GM19467 (cell line): ENCODE measurements around the gene PYGL.
A peak's percentile ranks its signal among the peaks of the same experiment; 100 is the strongest.
"Not testable (repeated sequence)": the region's sequence is repeated elsewhere in the genome, so short reads cannot be mapped to it uniquely, and the experiment has no call there.

Experiments used
- ATAC-seq: cut with Tn5 transposase; IDR thresholded peaks from one replicate; pipeline ENCODE4 v1.9.1; 2021; ENCODE audit warnings: mild to moderate bottlenecking, moderate library complexity; ENCODE audit not compliant: unreplicated experiment

PYGL gene

DNA sequence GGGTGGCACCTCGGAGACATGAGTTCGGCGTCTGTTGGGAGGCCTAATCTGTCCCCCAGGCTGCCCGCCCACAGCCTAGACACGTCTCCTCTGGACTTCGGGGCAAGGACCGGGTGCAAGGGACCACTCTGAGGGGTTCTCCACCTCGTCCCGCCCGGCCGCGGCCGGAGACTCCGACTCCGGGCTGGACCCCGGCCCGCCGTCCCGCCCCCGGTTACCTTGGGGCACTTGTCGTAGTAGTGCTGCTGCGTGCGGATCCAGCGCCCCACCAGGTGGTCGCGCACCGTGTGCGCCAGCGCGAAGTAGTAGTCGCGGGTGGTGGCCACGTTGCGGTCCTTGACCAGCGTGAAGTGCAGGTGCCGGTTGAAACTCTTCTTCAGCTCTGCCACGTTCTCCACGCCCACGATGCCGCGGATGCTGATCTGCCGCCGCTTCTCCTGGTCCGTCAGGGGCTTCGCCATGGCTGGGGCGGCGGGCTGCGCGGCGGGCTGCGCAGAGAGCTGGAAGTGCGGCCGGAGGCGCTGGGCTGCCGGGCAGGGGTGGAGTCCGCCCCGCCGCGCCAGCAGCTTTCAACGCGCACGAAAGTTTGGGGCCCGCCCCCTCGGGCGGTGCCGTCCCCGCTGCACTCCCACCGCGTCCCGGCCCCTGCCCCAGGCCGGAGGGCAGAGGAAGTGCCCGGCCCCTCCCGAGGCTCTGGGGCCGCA lies at the start of gene PYGL:
TSS of gene PYGL (minus strand) at position 541 of the 704 bp plus-strand sequence. CDS start at position 461, 80 bp downstream.
- peak; percentile 50 for ATAC-seq

DNA sequence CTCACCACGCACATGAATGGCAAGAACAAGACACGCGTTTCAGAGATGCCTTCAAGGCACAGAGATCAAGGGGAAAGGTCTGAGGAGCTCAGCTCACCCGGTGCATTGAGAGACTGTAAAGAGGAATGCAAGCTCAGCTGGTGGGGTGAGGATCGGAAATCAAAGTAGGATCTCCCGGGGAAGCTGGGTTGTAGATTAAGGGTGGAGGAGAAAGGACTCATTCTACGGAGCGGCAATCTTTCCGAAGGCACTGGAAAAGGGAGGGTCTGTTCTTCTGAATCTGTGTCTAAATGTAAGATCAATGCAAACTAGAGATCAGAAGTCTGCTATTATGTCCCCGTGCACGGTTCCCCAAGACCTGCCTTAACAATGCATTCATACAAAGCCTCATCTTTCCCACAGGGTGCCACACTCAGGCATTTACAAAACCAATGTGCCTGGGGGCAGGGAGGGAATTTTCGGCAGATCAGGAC lies 41.6 kb upstream of the PYGL start:
- ATAC-seq, result no peak

DNA sequence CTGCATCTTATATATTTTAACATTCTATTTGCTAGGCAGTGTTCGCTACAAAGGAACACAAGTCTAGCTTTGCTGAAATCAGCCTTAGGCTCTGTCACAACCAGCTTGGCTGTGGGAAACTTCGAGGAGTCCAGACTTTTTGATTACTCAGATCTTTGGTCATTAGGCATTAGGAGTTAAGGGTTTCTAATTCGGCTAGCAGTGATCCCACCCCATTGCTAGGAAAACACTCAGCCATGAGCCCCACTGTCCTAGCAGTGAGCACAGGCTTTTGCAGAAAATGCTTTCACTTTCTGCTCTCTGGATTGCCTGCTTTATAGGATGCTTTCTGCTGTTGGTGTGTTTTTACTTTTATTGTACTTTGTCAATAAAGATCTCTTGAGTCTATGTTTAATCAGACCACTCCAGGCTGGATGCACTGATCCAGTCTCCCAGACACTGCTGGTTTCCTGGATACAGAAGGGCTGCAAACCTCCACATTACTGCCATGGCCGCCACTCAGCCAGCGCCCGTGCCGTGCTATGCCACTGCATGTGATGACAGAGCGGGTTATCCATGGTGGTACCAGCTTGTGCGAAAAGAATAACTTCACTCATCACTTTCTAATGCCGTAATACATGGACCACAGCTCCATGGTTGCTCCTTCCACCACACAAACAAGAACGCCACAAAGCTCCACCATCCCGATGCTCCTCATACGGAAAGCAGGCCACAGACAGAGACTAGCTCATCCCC lies 41.0 kb upstream of the PYGL start:
- ATAC-seq, result no peak

DNA sequence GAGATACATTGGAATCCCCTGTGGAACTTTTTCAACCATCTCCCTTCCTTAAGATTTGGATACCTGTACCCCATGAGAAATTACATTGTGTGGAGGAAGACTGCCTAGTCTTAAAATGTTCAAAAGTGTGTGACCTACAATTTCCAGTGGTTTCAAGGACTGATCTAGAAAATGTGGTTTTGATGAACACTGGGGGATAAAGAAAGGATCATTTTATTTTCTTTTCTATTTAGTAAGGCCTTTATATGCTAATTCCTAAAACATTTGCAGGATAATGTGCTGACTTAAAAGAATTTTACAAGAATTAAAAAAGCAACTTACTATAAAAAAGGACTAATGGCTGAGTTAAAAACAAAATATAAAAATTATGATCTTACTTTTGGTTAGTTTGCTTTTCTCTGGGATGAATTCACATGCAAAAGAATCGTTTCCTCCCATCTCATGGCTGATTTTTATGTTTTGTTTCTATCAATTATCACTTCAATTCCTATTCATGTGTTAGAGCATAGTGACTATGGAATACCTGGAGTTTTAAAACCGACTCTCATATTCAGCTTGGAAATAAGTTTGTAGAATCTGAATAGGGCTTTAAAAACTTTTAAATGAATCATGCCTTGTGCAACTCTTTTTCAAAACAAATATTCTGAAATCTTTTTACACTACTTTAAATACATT lies 39.9 kb upstream of the PYGL start:
- ATAC-seq, result no peak

DNA sequence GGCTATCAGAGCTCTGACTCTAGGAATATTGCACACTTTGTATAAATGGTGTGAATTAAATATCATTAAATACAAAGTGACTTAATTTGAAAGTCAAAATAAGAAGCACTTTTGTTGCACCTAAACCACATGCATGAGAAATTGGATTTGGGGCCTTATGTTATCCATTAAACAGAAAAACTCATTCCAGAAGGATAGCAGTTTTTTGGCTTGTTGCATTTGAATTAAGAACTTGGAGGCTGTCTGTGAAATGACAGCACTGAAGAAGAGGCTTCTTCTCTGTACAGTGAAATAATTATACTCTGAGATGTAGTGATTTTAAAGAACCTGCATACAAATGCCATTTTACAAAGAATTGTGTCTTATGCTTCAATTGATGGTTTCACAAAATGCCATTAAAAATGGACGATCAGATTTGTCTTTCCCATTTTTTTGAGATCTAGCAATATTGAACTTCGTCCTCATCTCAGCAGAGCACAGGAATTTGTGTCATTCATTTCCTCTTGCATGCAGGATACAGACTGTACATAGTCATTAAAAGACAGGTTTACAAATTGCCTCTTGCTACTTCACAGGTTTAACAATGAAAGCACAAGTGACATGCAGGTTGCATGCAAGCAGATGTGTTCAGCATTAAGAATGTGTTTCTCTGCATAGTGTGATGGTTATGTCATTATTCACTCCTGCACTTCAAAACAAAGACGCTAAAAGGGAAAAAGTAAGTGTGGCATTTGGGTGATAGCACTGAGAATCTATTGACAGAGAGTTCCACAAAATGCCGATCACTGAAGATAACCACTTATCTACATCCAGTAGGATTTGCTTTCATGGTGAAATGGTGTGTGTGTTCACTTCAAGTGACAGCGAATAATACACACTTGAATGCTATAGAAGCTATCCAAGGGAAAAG lies 35.9 kb upstream of the PYGL start:
- no peak for ATAC-seq

DNA sequence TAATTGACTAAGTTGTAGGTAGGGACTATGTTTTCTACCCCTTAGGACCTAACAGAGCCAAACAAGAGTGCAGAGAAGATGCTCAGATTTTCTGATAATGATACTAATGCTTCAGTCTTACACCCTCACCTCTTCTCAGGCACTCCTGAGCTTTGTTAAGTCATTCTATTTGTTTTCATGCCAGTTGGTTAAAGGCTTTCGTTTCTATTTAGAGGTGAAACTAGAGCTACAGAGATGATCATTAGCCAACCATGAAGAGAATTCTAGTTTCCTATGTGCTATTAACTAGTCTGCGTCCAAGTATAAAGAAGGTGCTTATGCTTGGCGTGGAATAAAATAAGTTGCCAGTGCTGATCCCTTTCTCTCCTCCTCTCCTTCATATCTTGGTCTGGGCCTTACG lies 34.6 kb upstream of the PYGL start:
- peak; percentile 79 for ATAC-seq

DNA sequence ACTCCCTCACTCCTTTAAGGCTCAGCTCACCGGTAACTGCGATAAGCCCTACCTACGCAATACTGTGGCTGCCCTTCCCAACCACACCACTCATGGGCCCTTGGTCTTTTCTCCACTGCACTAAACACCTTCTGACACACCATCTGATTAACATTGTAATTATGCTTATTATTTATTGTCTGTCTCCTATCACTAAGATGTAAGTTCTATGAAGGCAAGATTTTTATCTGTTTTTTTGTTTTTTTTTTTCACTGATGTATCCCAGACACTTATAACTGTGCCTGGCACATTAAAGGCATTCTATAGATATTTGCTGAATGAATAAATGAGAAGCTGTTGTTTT lies 34.2 kb upstream of the PYGL start:
- ATAC-seq, result no peak

DNA sequence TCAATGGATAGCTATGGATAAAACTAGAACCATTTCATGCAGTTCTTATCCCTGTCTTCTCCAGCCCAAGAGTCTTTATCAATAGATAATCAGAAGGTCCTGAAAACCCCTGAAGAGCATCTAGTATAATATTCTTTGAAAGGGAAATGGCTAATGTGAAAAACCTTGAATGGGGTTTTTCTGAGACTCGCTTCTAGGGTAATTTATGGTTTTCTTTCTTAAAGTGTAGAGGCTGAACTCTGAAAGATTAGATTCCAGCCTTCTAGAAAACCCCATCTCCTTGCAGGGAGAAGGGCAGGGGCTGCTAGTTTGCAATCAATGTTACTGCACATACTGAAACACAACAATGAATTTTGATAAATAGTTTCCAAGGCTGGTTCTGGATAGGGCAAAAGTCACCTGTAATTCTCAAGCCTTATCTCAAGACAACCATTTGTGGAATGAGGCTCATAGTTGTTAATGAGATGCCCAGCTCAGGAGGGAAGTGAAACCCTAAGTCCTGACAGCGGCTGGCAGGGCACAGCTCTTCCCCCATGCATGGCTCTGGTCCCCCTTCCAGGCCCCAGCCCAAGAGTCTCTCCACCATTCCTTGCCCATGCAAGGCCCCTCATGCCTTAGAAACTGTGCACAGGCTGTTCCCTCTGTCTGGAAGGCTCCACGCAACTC lies 33.7 kb upstream of the PYGL start:
- ATAC-seq, result no peak

DNA sequence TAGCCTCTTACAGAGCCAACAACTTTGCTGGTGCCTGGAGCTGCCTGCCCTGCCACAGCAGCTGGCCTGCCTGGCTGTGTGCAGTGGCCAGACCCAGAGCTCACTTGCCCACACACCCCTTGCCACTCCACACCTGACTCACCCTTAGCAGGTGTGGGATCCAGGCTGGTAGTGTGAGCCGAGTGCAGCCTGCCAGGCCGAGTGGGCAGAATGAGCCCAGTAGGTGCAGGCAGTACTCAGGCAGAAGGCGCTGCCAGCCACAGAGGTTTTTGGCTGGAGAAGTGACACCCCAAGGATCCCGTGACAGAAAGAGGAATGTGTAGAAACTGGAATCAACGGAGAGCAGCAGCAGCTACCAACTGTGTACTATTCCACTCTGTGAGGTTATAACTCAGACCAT lies 29.8 kb upstream of the PYGL start:
- ATAC-seq, result no peak

DNA sequence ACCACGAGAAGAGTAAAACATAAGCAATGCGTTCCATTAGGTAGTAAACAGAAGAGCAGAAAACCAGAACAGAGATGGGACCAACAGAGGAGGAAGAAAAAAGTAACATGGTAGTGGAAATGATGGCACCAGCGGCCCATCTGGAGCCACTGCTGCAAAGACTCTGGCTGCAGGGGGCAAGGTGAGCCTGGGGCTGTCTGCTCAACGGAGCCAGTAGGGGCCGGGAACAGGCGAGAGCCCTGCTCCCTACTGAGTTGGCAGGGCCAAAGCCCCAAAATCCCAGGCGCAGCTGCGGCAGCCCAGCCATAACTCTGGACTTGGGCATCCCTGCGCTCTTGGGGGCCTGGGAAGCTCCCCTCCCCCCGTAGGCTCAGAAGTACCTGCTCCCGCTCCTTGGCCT lies 28.5 kb upstream of the PYGL start:
- ATAC-seq, result no peak

DNA sequence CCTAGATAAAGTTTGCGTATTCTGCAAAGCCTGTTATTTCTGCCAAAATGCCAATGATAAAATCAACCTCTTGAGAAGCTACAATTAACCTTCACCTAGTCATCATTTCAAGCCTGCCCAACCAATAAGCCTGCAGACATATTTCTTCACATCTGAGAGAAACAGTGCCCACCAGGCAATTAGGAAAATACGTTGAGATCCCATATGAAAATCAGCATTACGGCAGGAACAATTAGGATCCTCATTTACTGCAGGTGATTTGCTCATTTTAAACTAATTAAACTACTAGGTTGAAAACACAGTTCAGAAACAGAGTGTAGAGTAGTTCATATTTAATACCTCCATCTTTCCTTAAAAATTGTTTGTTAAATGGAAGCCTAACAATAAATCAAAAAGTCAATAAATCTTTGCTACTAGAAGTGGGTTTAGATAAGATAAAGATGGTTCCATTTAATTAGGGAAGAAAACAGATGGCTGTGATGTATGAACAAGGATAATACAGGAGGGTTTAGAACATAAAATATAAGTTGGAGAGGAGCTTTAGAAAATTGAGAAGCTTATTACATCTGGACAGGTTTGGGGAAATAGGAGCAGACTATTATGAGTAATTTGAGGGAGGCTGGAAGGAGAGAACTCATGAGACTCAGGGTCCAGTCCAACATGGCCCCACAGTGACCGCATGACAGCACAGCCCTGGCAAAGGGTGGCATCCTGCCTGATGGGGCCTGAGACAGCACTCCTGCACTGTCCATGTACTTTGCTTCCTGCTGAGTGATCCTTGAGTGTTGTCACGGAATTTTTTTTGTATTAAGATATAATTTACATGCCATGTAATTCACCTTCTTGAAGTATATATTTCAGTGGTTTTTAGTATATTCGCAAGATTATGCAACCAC lies 26.9 kb upstream of the PYGL start:
- ATAC-seq, result no peak

DNA sequence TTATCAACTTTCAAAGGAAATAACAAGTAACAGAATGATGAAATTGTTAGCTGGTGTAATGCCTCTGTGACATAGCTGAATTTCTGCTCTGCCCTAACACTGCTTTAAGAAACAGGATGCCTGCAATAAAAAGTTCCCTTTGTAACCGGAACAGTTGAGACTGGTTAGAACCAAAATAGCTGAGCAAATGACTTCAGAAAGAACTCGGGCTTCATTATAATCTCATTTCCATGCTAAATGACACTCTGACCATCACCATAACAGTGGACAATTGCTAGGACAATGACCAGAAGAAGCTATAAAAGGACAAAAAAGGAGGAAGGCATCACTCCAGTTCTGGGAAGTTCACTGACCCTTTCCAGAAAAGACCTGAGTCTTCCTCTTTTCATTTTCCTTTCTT lies 23.5 kb upstream of the PYGL start:
- no peak for ATAC-seq

DNA sequence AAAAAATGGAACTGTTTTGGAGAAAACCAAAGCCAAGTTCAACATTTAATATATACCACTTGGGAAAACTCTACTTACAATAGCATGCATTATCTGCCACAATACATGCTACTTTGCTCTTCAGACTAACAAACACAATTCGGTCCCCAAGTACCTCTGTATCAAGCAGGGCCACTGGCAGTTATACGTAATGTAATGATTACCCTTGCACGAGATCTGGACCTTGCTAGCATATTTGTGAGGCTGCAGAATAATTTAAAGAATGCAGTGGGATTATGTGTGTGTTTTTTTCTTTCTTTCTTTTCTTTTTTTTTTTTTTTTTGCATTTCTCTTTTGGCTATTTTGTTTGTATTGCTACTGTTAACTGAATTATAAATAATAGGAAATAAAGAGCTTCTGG lies 22.8 kb upstream of the PYGL start:
- ATAC-seq, result no peak

DNA sequence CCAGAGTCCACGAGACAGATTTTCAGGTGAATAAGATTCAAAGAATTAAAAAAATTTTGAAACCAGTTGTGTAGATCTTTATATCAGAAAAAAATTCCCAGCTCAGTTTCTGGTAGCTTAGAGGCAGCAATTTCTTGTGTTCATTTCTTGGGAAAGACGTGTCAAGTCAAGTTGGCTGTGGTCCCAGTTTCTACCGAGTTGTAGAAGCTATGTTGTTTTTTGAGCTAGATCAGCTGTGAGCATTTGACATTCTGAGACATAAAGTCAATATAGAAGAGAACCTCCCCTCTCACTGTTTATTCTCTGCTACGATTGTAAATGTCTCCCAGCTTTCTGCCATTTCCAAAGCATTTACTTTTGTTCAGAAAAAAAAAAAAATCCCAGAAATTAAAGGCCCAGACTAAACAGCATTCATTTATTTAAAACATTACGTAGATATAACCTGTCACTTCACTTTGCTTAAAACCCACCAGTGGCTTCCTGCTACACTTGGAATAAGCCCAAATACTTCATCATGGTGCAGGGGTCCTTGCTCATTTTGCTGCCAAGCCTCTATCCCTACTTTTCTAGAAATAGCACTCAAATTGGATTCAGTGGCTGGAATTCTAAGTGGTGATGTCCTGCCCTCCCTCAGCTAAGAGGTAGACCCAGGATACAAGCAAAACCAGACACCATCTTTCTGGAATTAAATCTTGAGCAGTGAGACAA lies 20.6 kb upstream of the PYGL start:
- no peak for ATAC-seq

DNA sequence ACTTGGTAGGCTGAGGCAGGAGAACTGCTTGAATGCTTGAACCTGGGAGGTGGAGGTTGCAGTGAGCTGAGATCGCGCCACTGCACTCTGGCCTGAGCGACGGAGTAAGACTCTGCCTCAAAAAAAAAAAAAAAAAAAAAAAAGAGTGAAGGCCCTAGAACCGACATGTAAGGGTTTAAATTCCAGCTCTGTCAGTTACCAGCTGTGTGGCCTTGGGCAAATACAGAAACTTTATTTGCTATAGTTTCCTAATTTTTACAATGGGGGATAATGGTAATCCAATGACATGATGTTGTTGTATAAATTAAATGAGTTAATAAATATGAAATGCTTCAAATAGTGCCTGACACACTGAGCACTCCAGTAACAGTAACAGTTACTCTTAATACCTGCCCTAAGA lies 19.6 kb upstream of the PYGL start:
- no peak for ATAC-seq

DNA sequence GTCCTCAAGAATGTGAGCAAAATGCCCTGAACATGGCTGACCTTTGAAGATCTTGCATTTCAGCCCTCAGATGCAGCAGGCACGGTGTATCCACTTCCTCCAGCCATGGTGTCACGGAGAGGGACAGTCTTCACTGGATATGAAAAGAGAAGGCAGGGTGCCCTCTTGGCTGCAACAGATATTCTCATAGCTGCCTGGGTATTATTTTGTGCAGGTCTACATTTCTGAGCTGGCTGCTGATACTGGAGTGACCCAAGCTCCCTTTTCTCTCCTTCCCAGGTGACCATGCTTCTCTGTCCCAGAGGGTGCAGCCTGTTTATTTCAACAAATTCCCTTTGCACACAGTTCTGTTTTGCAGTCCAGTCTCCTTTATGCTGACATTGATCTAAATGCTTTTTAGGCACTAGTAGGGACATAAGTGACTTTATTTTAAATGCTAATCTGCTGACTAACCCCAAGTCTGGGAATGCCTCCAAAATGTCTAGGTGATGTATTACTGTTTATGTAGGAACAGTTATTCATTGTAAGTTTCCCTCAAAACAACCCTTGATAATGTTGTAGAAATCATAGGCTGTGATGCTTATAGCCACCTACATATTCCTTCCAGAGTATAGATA lies 17.4 kb upstream of the PYGL start:
- ATAC-seq, result no peak

DNA sequence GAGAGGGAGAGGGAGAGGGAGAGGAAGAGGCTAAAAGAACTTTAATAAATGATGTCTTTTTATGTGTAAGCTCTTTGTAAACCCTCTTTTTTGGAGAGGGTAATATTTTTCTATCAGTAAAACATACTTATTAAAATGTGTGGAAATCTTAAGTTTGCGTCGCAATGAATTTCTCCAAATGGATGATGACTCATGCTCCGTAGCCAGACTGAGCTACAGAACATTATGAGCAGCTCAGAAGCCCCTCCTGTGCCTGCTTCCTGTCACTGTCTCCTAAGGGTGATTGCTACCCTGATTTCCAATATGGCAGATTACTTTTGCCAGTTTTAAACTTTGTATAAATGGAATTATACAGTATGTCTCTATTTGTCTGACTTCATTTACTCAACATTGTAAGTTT lies 13.0 kb upstream of the PYGL start:
- no peak for ATAC-seq

DNA sequence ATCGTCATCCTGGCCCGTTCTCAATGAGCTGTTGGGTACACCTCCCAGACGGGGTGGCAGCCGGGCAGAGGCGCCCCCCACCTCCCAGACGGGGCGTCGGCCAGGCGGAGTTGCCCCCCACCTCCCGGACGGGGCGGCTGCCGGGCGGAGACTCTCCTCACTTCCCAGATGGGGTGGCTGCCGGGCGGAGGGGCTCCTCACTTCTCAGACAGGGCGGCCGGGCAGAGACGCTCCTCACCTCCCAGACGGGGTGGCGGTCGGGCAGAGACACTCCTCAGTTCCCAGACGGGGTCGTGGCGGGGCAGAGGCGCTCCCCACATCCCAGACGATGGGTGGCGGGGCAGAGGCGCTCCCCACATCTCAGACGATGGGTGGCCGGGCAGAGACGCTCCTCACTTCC lies 12.1 kb upstream of the PYGL start:
- ATAC-seq, result not testable (repeated sequence)
